Stimulated activated CD4-positive, alpha-beta T cell treated with anti-CD3 and anti-CD28 coated beads, TNF-alpha, amount 100 ng/mL, for 4 hours (primary cell): ENCODE data around the gene HOXD11.

Source experiments
- DNase-seq, 3 experiments: peaks; one replicate each; pipeline ENCODE4 v3.0.0-alpha.2; 2020; ENCODE audit warnings: low read depth in 3 of 3

HOXD11 gene

DNA sequence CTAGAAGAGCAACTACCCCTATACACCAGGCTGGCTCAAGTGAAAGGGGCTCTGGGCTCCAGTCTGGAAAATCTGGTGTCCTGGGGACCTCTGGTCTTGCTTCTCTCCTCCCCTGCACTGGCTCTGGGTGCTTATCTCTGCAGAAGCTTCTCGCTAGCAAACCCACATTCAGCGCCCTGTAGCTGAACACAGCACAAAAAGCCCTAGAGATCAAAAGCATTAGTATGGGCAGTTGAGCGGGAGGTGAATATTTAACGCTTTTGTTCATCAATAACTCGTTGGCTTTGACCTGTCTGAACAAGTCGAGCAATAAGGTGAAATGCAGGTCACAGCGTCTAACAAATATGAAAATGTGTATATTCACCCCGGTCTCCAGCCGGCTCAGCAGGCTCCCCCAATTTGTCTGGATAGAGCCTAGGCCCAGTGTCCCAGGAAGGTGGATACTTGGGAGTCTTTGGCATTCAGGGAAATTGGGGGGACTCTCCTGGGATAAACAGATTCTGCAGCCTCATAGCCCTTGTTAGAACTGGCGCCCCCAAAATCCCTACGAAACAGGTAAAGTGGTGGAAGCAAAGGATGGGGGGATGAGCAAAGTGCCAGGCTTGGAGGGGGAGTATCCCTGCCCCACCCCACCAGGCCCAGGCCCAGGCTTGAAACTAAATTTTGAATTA is 41.8 kb downstream of the HOXD11 start:
- DNase-seq = no peak

GRCh38 chr2:176149481-176149938 is 42.4 kb downstream of the HOXD11 start:
- no peak for DNase-seq

DNA sequence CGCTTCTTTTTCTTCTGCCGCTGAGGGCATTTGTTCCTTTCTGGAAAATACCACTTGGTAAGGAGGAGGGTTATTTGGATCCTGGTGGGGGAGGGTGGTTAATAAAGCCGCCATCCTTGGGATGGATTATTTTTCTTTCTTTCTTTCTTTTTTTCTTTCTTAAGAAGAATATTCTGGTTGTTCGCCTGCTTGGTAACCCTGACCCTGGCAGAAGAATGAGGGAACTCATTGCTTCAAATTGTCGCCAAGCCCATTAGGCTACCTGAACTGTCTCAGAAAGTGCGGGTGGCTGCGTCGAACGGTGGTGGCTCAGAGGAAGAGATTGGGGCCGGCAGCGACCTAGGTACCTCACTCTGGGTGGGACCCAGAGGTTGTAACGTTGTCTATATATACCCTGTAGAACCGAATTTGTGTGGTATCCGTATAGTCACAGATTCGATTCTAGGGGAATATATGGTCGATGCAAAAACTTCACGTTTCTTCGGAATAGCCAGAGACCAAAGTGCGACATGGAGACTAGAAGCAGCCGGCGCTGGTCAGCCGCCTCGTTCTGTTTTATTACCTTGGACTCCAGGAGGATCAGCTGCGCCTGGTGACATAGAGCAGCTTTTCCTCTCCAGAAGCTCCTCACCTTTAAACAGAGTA is 43.0 kb downstream of the HOXD11 start:
- DNase-seq = no peak

- DNase-seq = no peak
Observed at GRCh38 chr2:176150584-176151441, 43.7 kb downstream of the HOXD11 start.

DNA sequence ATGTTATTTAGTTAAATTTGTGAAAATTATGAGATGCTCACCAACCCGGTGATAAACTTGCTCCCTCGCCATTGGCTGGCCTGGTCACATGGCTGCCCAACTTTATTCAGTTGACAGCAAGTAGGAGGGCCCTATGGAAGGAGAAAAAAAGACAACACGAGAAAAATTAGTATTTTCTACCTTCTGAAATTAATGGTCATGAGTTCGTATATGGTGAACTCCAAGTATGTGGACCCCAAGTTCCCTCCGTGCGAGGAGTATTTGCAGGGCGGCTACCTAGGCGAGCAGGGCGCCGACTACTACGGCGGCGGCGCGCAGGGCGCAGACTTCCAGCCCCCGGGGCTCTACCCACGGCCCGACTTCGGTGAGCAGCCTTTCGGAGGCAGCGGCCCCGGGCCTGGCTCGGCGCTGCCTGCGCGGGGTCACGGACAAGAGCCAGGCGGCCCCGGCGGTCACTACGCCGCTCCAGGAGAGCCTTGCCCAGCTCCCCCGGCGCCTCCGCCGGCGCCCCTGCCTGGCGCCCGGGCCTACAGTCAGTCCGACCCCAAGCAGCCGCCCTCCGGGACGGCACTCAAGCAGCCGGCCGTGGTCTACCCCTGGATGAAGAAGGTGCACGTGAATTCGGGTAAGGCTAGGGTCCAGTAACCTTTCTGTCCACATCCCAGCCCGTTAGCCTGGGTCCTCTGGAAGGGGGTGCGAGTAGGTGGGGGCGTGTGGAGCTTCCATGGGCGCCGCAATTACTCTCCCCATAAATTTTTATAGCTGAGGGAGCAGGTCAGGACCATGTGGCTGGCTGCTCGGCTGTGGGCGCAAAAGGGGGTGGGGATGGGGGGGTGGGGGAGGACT is 44.6 kb downstream of the HOXD11 start, which contains the start of gene HOXD4:
Gene HOXD4, plus strand, starts transcription at position 109 of the 846 bp plus-strand sequence. Its CDS starts 84 bp downstream, at position 193.
- DNase-seq = no peak

DNA sequence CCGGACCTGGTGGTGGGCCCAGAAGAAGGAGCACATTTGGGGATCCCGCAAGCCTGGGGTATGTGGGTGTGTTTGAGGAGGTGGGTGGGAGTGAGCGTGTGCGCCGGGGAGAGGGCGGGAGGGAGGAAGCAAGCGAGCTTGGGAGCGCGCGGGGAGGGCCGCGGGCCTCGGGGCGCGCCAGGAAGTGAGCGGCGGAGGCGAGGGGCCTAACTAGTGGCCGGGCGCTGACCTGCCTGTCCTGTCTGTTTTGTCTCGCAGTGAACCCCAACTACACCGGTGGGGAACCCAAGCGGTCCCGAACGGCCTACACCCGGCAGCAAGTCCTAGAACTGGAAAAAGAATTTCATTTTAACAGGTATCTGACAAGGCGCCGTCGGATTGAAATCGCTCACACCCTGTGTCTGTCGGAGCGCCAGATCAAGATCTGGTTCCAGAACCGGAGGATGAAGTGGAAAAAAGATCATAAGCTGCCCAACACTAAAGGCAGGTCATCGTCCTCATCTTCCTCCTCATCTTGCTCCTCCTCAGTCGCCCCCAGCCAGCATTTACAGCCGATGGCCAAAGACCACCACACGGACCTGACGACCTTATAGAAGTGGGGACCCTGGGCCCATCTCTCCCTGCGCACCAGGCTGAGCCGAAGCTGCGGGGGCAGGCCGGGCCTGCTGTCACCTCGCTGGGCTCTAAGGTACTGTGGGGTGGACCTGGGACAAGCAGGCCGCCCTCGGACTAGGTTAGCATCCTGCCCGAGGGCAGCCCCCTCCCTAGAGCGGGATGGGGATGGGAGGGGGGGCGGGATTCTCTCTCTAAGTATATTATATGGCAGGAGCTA is 45.5 kb downstream of the HOXD11 start:
- DNase-seq = no peak

GRCh38 chr2:176154576-176155252 is 47.6 kb downstream of the HOXD11 start:
- no peak for DNase-seq

GRCh38 chr2:176155356-176156044 is 48.4 kb downstream of the HOXD11 start:
- DNase-seq = no peak

GRCh38 chr2:176156301-176156806 is 49.3 kb downstream of the HOXD11 start:
- DNase-seq = no peak

- no peak for DNase-seq
Observed at GRCh38 chr2:176156807-176157498, 49.9 kb downstream of the HOXD11 start, which contains the start of gene HOXD3. Gene HOXD3 (plus strand): TSS chr2:176157307. CDS start chr2:176169115, 11,808 bp downstream.

DNA sequence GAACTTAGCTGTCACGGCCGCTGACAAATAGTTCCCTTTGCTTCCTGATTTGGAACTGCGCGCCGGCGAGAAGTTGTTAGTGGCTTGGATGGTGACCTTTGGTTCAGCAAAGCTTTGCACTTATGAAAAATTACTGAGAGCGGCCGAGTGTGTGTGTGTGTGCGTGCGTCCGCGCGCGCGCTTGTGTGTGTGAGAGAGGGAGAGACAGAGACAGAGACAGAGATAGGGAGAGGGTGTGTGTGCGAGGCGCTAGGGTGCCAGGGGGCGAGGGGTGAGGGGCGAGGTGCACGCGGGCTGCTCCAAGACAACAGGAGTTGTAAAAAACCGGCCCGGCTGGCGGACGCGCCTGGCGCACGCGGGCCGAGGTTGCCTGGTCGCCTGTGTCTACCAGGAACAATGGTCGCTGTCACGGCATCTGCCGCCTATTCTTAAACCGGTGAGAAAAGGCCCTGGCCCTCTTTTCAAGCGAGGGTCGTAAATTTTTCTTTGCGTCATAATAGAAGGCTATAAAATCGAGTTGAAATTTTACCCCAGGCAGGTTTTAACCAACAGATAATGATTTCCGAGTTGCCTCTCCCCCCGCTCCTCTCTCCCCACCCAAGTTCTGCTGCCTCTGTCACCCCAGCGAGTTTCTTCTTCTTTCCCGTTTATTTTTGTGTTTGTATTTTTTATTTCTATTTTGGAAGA is 50.6 kb downstream of the HOXD11 start:
- DNase-seq = no peak

- no peak for DNase-seq
Observed at GRCh38 chr2:176158186-176158591, 51.1 kb downstream of the HOXD11 start.

GRCh38 chr2:176158855-176159662 is 52.0 kb downstream of the HOXD11 start:
- no peak for DNase-seq
